GM12892 (cell line): Measurements from ENCODE around the gene MND1.

Experiments
- POLR2A ChIP-seq: IDR thresholded peaks from 2 replicates; pipeline ENCODE4 v1.6.1; 2011; ENCODE audit warnings: low read depth, low read length, control low read depth
- POLR2AphosphoS5 ChIP-seq: IDR thresholded peaks from 2 replicates; pipeline ENCODE4 v1.6.1; 2011; ENCODE audit warnings: low read depth, low read length, control low read depth
- TAF1 ChIP-seq: IDR thresholded peaks from 2 replicates; pipeline ENCODE4 v1.6.1; 2011; ENCODE audit warnings: low read depth, mild to moderate bottlenecking, control low read depth, low read length, borderline replicate concordance

DNA sequence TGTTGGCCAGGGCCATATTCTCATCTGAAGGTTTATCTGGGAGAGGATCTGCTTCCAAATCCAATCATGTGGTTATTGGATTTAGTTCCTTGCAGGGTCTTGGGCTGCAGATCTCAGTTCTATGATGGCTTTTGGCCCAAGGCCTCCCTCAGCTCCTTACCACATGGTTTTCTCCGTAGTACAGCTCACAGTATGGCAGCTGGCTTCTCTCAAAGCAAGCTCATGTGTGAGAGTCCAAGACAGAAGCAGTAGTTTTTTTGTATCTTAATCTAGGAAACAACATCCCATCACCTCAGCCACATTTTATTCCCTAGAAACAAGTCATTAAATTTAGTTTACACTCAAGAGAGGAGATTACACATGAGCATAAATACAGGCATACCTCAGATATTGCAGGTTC is 24.5 kb downstream of the MND1 start:
- TF ChIP-seq POLR2AphosphoS5 (no peak), POLR2A (no peak), TAF1 (no peak)
